ENCODE results near the gene UBE2D1. TPM values are rescaled to one million over a fixed set of nuclear protein-coding genes. Genes with fewer than 3 reads are reported as not detected.

UBE2D1 gene
- total and polyA plus RNA-seq, 2 of the 8 experiments (the other 6 are each of a cell fraction or from before 2014, with no cell fraction given), result 21.2 to 33.5 TPM

DNA sequence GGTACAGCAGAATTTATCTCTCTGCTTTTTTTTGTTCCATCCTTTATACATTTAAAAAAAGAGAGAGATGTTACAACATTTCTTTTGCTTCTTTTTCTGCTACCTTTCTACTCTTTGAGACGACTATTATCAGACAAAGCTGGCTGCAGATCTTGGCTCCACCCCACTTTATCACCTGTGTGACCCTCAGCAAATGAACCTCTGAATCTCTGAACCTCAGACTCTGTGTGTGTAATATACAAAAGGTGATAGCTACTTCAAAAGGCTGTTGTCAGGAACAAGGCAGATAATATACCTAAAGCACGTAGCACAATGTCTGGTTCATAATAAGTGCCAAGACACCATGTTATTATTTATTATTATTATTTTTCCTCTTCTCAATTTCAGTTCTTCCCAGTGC lies 32.6 kb upstream of the UBE2D1 start (continued):
- TF ChIP-seq RBBP5 (IDR thresholded peaks at IDR 0.05; ENCODE audit: borderline replicate concordance, low read depth, low read length) (no peak), RNF2 (IDR thresholded peaks at IDR 0.05; ENCODE audit: borderline replicate concordance, low read depth, low read length, missing control alignments, poor library complexity, severe bottlenecking) (no peak)

Measured in H1 (cell line).